Progenitor cell of endocrine pancreas (in vitro differentiated cells): Measurements from ENCODE around the gene ITLN1. TPM values are rescaled to one million over a fixed set of nuclear protein-coding genes. Genes with fewer than 3 reads are reported as not detected.

ENCODE experiments used
- DNase-seq: peaks from one replicate; pipeline ENCODE4 v3.0.0; 2021; ENCODE audit warnings: low spot score; ENCODE audit not compliant: unreplicated experiment
- H3K27ac Mint-ChIP-seq: 2 replicates; pipeline ENCODE4 v1.8.0; 2021; ENCODE audit warnings: mild to moderate bottlenecking, moderate library complexity, mixed read lengths
- H3K27me3 Mint-ChIP-seq: 2 replicates; pipeline ENCODE4 v1.8.0; 2021; ENCODE audit warnings: mixed read lengths
- H3K36me3 Mint-ChIP-seq: 2 replicates; pipeline ENCODE4 v1.8.0; 2022; ENCODE audit warnings: mixed read lengths; ENCODE audit not compliant: insufficient read depth
- H3K4me1 Mint-ChIP-seq: 2 replicates; pipeline ENCODE4 v1.8.0; 2021; ENCODE audit warnings: low read depth, mixed read lengths
- H3K4me3 Mint-ChIP-seq: 2 replicates; pipeline ENCODE4 v1.8.0; 2021; ENCODE audit warnings: low read depth, mild to moderate bottlenecking, moderate library complexity, mixed read lengths
- H3K9me3 Mint-ChIP-seq: 2 replicates; pipeline ENCODE4 v1.8.0; 2021; ENCODE audit warnings: low read depth, mixed read lengths
- total RNA-seq: library from RNA; stranded (reverse); gene quantifications from 2 replicates; pipeline ENCODE4 v1.2.1, GENCODE V29; 2021
- TF ChIP-seq, protein P1 (sequence below): fragments of 200-600 bp; sonication (generic); IDR thresholded peaks from one replicate; pipeline ENCODE4 v1.5.0; 2021; ENCODE audit warnings: antibody characterized with exemption, mild to moderate bottlenecking; ENCODE audit not compliant: unreplicated experiment

Gene ITLN1
- total RNA-seq, 1 donor from 2014 or later, result not detected

GRCh38 chr1:160850993-160851392 is 34.0 kb downstream of the ITLN1 start:
- H3K9me3 Mint-ChIP-seq, result no peaks in the 10 kb centered on the region
- no peaks in the 10 kb centered on the region for H3K4me1 Mint-ChIP-seq
- no peaks in the 10 kb centered on the region for H3K27me3 Mint-ChIP-seq
- H3K36me3 Mint-ChIP-seq, result no peaks in the 10 kb centered on the region
- H3K27ac Mint-ChIP-seq, result no peak overlapping the region
- TF ChIP-seq, protein P1, sequence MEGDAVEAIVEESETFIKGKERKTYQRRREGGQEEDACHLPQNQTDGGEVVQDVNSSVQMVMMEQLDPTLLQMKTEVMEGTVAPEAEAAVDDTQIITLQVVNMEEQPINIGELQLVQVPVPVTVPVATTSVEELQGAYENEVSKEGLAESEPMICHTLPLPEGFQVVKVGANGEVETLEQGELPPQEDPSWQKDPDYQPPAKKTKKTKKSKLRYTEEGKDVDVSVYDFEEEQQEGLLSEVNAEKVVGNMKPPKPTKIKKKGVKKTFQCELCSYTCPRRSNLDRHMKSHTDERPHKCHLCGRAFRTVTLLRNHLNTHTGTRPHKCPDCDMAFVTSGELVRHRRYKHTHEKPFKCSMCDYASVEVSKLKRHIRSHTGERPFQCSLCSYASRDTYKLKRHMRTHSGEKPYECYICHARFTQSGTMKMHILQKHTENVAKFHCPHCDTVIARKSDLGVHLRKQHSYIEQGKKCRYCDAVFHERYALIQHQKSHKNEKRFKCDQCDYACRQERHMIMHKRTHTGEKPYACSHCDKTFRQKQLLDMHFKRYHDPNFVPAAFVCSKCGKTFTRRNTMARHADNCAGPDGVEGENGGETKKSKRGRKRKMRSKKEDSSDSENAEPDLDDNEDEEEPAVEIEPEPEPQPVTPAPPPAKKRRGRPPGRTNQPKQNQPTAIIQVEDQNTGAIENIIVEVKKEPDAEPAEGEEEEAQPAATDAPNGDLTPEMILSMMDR, result no peak
- H3K4me3 Mint-ChIP-seq, result no peak overlapping the region
- DNase-seq, result no peak

GRCh38 chr1:160850541-160850940 is 34.4 kb downstream of the ITLN1 start:
- H3K9me3 Mint-ChIP-seq, result no peaks in the 10 kb centered on the region
- TF ChIP-seq, protein P1, result no peak
- no peak overlapping the region for H3K27ac Mint-ChIP-seq
- no peaks in the 10 kb centered on the region for H3K4me1 Mint-ChIP-seq
- no peak for DNase-seq
- no peaks in the 10 kb centered on the region for H3K27me3 Mint-ChIP-seq
- no peak overlapping the region for H3K4me3 Mint-ChIP-seq
- H3K36me3 Mint-ChIP-seq, result no peaks in the 10 kb centered on the region

DNA sequence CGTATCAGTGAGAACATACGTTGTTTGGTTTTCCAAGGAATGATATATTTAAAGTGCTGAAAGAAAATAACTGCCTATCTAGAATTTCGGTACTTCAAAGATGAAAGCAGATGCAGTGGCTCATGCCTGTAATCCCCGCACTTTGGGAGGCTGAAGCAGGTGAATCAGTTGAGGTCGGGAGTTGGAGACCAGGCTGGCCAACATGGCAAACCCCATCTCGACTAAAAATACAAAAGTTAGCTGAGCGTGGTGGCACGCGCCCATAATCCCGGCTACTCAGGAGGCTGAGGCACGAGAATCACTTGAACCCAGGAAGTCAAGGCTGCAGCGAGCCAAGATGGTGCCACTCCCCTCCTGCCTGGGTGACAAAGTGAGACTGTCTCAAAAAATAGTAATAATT is 38.7 kb downstream of the ITLN1 start:
- H3K9me3 Mint-ChIP-seq, result peaks cover 3% of the 10 kb centered on the region
- H3K4me1 Mint-ChIP-seq, result no peaks in the 10 kb centered on the region
- no peak overlapping the region for H3K27ac Mint-ChIP-seq
- TF ChIP-seq, protein P1, result no peak
- no peaks in the 10 kb centered on the region for H3K27me3 Mint-ChIP-seq
- no peak for DNase-seq
- no peaks in the 10 kb centered on the region for H3K36me3 Mint-ChIP-seq
- no peak overlapping the region for H3K4me3 Mint-ChIP-seq

- TF ChIP-seq, protein P1, result no peak
- Mint-ChIP-seq H3K4me1 (no peaks in the 10 kb centered on the region), H3K36me3 (no peaks in the 10 kb centered on the region), H3K27ac (no peak overlapping the region), H3K9me3 (peaks cover 3% of the 10 kb centered on the region), H3K4me3 (no peak overlapping the region), H3K27me3 (no peaks in the 10 kb centered on the region)
- no peak for DNase-seq
These were observed 40.3 kb downstream of the ITLN1 start for GRCh38 chr1:160844447-160845232.

GRCh38 chr1:160841079-160841478 is 43.9 kb downstream of the ITLN1 start:
- Mint-ChIP-seq H3K4me1 (peaks cover 3% of the 10 kb centered on the region), H3K4me3 (no peak overlapping the region), H3K27me3 (no peaks in the 10 kb centered on the region), H3K9me3 (peaks cover 3% of the 10 kb centered on the region), H3K27ac (no peak overlapping the region), H3K36me3 (no peaks in the 10 kb centered on the region)
- TF ChIP-seq, protein P1, result no peak
- no peak for DNase-seq
